SU-DHL-6 (cell line): ENCODE results near the gene RTCB.
"Not testable (repeated sequence)": the region's sequence is repeated elsewhere in the genome, so short reads cannot be mapped to it uniquely, and the experiment has no call there.

Source experiments
- H2AFZ ChIP-seq: fragments of 200-600 bp; sonication (generic); 2 replicates; pipeline ENCODE4 v1.6.1; 2014; ENCODE audit warnings: low read depth, mild to moderate bottlenecking, moderate library complexity, mixed read lengths, antibody characterized with exemption, low read length; ENCODE audit not compliant: severe bottlenecking
- H3F3A ChIP-seq: fragments of 200-600 bp; shearing (Covaris generic); 2 replicates; pipeline ENCODE4 v1.6.0; 2016; ENCODE audit warnings: antibody characterized with exemption, mild to moderate bottlenecking; ENCODE audit not compliant: insufficient read depth
- H3K27ac ChIP-seq: fragments of 200-600 bp; sonication (generic); 2 replicates; pipeline ENCODE4 v1.5.1; 2016; ENCODE audit warnings: low read depth, mild to moderate bottlenecking, low read length, moderate library complexity, mixed read lengths
- H3K27me3 ChIP-seq: fragments of 200-600 bp; sonication (generic), shearing (Covaris generic); 2 replicates; pipeline ENCODE4 v1.6.0; 2014; ENCODE audit warnings: mild to moderate bottlenecking, low read length
- H3K36me3 ChIP-seq: fragments of 200-600 bp; sonication (generic); 2 replicates; pipeline ENCODE4 v1.6.1; 2014; ENCODE audit warnings: mild to moderate bottlenecking, low read length, mixed read lengths
- H3K4me2 ChIP-seq: fragments of 300-600, 200-600 bp; shearing (Covaris generic), sonication (generic); 2 replicates; pipeline ENCODE4 v1.6.0; 2014; ENCODE audit warnings: low read length, low read depth, mild to moderate bottlenecking; ENCODE audit not compliant: poor library complexity, severe bottlenecking
- H3K4me3 ChIP-seq: fragments of 200-600 bp; sonication (generic); 2 replicates; pipeline ENCODE4 v1.5.1; 2014; ENCODE audit warnings: antibody characterized with exemption, low read length, mild to moderate bottlenecking, mixed read lengths; ENCODE audit not compliant: insufficient read depth, poor library complexity, severe bottlenecking
- H3K79me2 ChIP-seq: fragments of 200-600 bp; sonication (generic); 2 replicates; pipeline ENCODE4 v1.6.1; 2014; ENCODE audit warnings: mild to moderate bottlenecking, low read length, moderate library complexity; ENCODE audit not compliant: insufficient read depth
- H3K9ac ChIP-seq: fragments of 200-600 bp; sonication (generic); 2 replicates; pipeline ENCODE4 v1.7.0; 2014; ENCODE audit warnings: mild to moderate bottlenecking, low read length
- H3K9me2 ChIP-seq: fragments of 200-600 bp; sonication (generic); replicated peaks from 2 replicates; pipeline ENCODE4 v1.6.1; 2014; ENCODE audit warnings: low read length; ENCODE audit not compliant: insufficient read depth
- H3K9me3 ChIP-seq: fragments of 200-600 bp; sonication (generic); 2 replicates; pipeline ENCODE4 v1.6.1; 2014; ENCODE audit warnings: low read length, mixed read lengths; ENCODE audit not compliant: insufficient read depth
- H4K20me1 ChIP-seq: fragments of 200-600 bp; sonication (generic); 2 replicates; pipeline ENCODE4 v1.6.1; 2014; ENCODE audit warnings: low read depth, mild to moderate bottlenecking, antibody characterized with exemption, low read length, moderate library complexity, mixed read lengths
- EZH2phosphoT487 ChIP-seq: fragments of 200-600 bp; sonication (generic), shearing (Covaris generic); conservative IDR thresholded peaks from 2 replicates; pipeline ENCODE4 v1.6.1; 2018; ENCODE audit warnings: mild to moderate bottlenecking, antibody characterized with exemption, low read length, moderate library complexity, mixed read lengths
- TF ChIP-seq, protein P1 (sequence below): fragments of 200-600 bp; sonication (generic); IDR thresholded peaks from one replicate; pipeline ENCODE4 v1.5.1; 2017; ENCODE audit warnings: antibody characterized with exemption, mild to moderate bottlenecking, low read length, moderate library complexity; ENCODE audit not compliant: insufficient read depth, poor library complexity, severe bottlenecking

Gene RTCB

DNA sequence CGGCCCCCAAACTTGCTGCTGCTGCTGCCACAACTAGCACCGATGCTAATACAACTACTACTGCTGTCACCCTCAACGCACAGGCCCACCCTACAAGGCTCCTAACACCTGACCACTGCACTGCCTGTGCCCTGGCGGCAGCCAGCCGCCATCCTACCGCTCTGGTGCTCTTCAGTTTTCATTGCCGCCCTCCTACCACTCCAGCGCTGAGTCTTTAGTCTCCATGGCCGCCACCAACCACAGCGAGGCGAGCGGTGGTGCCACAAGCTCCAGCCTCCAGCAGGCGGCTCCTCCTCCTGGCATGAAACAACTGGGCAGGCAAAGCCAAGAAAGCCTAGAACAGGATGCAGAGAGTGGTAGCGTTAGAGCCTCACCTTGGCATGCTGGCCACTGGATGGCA, 59.4 kb downstream of the RTCB start:
- no peak overlapping the region for H3K9ac ChIP-seq
- TF ChIP-seq, protein P1, sequence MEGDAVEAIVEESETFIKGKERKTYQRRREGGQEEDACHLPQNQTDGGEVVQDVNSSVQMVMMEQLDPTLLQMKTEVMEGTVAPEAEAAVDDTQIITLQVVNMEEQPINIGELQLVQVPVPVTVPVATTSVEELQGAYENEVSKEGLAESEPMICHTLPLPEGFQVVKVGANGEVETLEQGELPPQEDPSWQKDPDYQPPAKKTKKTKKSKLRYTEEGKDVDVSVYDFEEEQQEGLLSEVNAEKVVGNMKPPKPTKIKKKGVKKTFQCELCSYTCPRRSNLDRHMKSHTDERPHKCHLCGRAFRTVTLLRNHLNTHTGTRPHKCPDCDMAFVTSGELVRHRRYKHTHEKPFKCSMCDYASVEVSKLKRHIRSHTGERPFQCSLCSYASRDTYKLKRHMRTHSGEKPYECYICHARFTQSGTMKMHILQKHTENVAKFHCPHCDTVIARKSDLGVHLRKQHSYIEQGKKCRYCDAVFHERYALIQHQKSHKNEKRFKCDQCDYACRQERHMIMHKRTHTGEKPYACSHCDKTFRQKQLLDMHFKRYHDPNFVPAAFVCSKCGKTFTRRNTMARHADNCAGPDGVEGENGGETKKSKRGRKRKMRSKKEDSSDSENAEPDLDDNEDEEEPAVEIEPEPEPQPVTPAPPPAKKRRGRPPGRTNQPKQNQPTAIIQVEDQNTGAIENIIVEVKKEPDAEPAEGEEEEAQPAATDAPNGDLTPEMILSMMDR = no peak
- no peak for TF ChIP-seq EZH2phosphoT487
- H3K4me2 ChIP-seq = no peak overlapping the region
- H3K79me2 ChIP-seq = no peaks in the 10 kb centered on the region
- no peaks in the 10 kb centered on the region for H3F3A ChIP-seq
- H3K36me3 ChIP-seq = no peaks in the 10 kb centered on the region
- H2AFZ ChIP-seq = no peak overlapping the region
- no peaks in the 10 kb centered on the region for H3K9me3 ChIP-seq
- H3K27ac ChIP-seq = no peak overlapping the region
- no peaks in the 10 kb centered on the region for H3K27me3 ChIP-seq
- no peaks in the 10 kb centered on the region for H3K9me2 ChIP-seq
- H4K20me1 ChIP-seq = no peaks in the 10 kb centered on the region
- no peak overlapping the region for H3K4me3 ChIP-seq

DNA sequence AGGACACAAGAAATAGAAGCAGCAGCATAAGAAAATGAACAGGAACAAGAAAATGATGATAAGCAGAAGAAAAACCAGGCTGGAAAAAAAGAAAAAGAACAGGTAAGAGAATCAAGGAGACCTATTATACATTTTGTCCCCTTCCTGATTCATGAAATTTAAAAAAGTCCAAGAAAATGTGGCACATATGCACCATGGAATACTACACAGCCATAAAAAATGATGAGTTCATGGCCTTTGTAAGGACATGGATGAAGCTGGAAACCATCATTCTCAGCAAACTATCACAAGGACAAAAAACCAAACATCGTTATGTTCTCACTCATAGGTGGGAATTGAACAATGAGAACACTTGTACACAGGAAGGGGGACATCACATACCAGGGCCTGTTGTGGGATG, 60.2 kb downstream of the RTCB start:
- H3K27ac ChIP-seq, H3K4me3 ChIP-seq, H2AFZ ChIP-seq, H3K9me2 ChIP-seq, H3K9me3 ChIP-seq, H3K9ac ChIP-seq, H3K36me3 ChIP-seq, H3K27me3 ChIP-seq, H3K4me2 ChIP-seq, H4K20me1 ChIP-seq, H3K79me2 ChIP-seq, H3F3A ChIP-seq: not testable (repeated sequence)

DNA sequence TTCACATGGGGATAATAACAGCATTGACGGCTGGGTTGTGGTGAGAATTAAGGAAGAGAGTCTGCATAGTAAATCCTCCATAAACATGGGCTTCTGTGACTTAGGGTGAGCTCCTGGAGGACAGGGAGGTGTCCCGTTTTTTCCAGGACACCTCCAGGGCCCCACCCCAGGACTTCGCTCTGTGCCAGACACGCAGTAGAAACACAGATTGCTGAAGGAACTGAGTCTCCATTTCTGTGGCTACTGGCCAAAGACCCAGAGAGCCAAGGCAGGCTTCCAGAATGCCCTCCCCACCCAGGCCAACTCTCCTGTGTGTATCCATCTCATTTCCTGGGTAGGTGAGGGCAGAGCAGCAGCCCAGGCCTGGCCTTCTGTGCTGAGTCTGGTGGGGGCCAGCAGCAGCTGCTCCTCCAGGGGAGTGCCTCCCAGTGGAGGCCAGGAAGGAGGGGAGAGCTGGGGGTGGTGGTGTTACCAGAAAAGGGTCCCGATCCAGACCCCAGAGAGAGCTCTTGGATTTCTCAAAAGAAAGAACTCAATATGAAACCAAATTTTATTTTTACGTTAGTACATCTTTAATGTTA, 63.9 kb downstream of the RTCB start:
- Histone ChIP-seq H3F3A (no peaks in the 10 kb centered on the region), H3K27me3 (no peaks in the 10 kb centered on the region), H3K9me2 (no peaks in the 10 kb centered on the region), H4K20me1 (no peaks in the 10 kb centered on the region), H3K79me2 (no peaks in the 10 kb centered on the region), H3K27ac (no peak overlapping the region), H3K36me3 (no peaks in the 10 kb centered on the region), H2AFZ (no peak overlapping the region), H3K9me3 (no peaks in the 10 kb centered on the region), H3K4me2 (no peak overlapping the region), H3K4me3 (no peak overlapping the region), H3K9ac (no peak overlapping the region)
- TF ChIP-seq EZH2phosphoT487 = no peak

GRCh38 chr22:32343941-32344340, 68.1 kb downstream of the RTCB start:
- H3K27ac ChIP-seq = no peak overlapping the region
- no peak overlapping the region for H3K9ac ChIP-seq
- H3K4me3 ChIP-seq = no peak overlapping the region
- no peaks in the 10 kb centered on the region for H3K79me2 ChIP-seq
- no peak overlapping the region for H3K4me2 ChIP-seq
- H2AFZ ChIP-seq = no peak overlapping the region
- no peaks in the 10 kb centered on the region for H3K36me3 ChIP-seq
- no peaks in the 10 kb centered on the region for H3K9me2 ChIP-seq
- no peaks in the 10 kb centered on the region for H3F3A ChIP-seq
- H4K20me1 ChIP-seq = no peaks in the 10 kb centered on the region
- TF ChIP-seq, protein P1 = no peak
- no peak for TF ChIP-seq EZH2phosphoT487
- no peaks in the 10 kb centered on the region for H3K27me3 ChIP-seq
- no peaks in the 10 kb centered on the region for H3K9me3 ChIP-seq
